22Rv1 (cell line): ENCODE measurements around the gene PMVK.
A peak's percentile ranks its signal among the peaks of the same experiment; 100 is the strongest.

ENCODE experiments used
- H3K27ac ChIP-seq: fragments of 450-650 bp; 2 replicates; pipeline ENCODE4 v1.5.1; 2017
- CTCF ChIP-seq: fragments of 450-650 bp; IDR thresholded peaks from 2 replicates; pipeline ENCODE4 v1.5.1; 2017; ENCODE audit warnings: mild to moderate bottlenecking
- ZFX ChIP-seq: fragments of 450-650 bp; IDR thresholded peaks from 2 replicates; pipeline ENCODE4 v1.6.1; 2017; ENCODE audit warnings: antibody characterized with exemption, borderline replicate concordance

The PMVK gene

GRCh38 chr1:154970631-154971340 lies 34.3 kb upstream of the PMVK start, which contains the start of gene SHC1:
SHC1 (minus strand) TSS chr1:154970747; CDS start chr1:154970526, 221 bp downstream.
- peak within 1 kb of the TSS; percentile 98 for H3K27ac ChIP-seq
- TF ChIP-seq CTCF (no peak), ZFX (no peak)

GRCh38 chr1:154969860-154970452 lies 33.4 kb upstream of the PMVK start:
- no peak for TF ChIP-seq ZFX
- TF ChIP-seq CTCF = no peak
- H3K27ac ChIP-seq = peak overlapping the region; percentile 98

GRCh38 chr1:154969246-154969645 lies 32.7 kb upstream of the PMVK start:
- no peak for TF ChIP-seq ZFX
- TF ChIP-seq CTCF = no peak
- H3K27ac ChIP-seq = peak overlapping the region; percentile 98; the same call in 1 of the 2 replicates

GRCh38 chr1:154968731-154969130 lies 32.2 kb upstream of the PMVK start:
- peak overlapping the region; percentile 98; the same call in 1 of the 2 replicates for H3K27ac ChIP-seq
- TF ChIP-seq CTCF (no peak), ZFX (no peak)

- peak overlapping the region; percentile 20; the same call in 1 of the 2 replicates for H3K27ac ChIP-seq
- TF ChIP-seq ZFX (no peak), CTCF (no peak)
Measured at GRCh38 chr1:154967331-154967950, 30.9 kb upstream of the PMVK start.

GRCh38 chr1:154966111-154966510 lies 29.6 kb upstream of the PMVK start:
- TF ChIP-seq ZFX (no peak), CTCF (no peak)
- H3K27ac ChIP-seq = 0 out of 2 replicates have a peak overlapping the region, but pooled peaks have one; percentile 20

- TF ChIP-seq CTCF = no peak
- TF ChIP-seq ZFX = no peak
Measured at GRCh38 chr1:154964359-154964758, 27.8 kb upstream of the PMVK start.

More at GRCh38 chr1:154964359-154964758, 27.8 kb upstream of the PMVK start:
- H3K27ac ChIP-seq = peak overlapping the region; percentile 97
